Kidney epithelial cell (primary cell): ENCODE results near the gene ENAH. TPM values are rescaled to one million over a fixed set of nuclear protein-coding genes. Genes with fewer than 3 reads are reported as not detected.

ENCODE experiments used
- DNase-seq: peaks from one replicate; pipeline ENCODE4 v3.0.0-alpha.2; 2010; ENCODE audit warnings: low read depth
- H3K27me3 ChIP-seq: 2 replicates; pipeline ENCODE4 v1.6.0; 2011; ENCODE audit warnings: low read length; ENCODE audit not compliant: control insufficient read depth, insufficient read depth
- H3K36me3 ChIP-seq: 2 replicates; pipeline ENCODE4 v1.5.1; 2011; ENCODE audit warnings: low read length; ENCODE audit not compliant: control insufficient read depth, insufficient read depth
- H3K4me3 ChIP-seq: 2 replicates; pipeline ENCODE4 v1.5.1; 2011; ENCODE audit warnings: low read depth, mild to moderate bottlenecking, control low read depth, low read length
- CTCF ChIP-seq: IDR thresholded peaks from 2 replicates; pipeline ENCODE4 v1.5.1; 2011; ENCODE audit warnings: mild to moderate bottlenecking, moderate library complexity, low read length, control low read depth, inconsistent platforms; ENCODE audit not compliant: insufficient read depth, poor library complexity, severe bottlenecking
- total RNA-seq: library from RNA; depleted of rRNA; stranded (reverse); fragments of >200 nt; gene quantifications from 2 replicates; pipeline ENCODE4 v1.2.3, GENCODE V29; 2015

Gene ENAH
- total RNA-seq, 1 donor from 2014 or later: 95.8 TPM

- no peak for DNase-seq
These were observed 44.7 kb downstream of the ENAH start for GRCh38 chr1:225608014-225608796.

GRCh38 chr1:225607355-225607754, 45.6 kb downstream of the ENAH start:
- no peak for DNase-seq

More at GRCh38 chr1:225608014-225608796, 44.7 kb downstream of the ENAH start:
- no peak for TF ChIP-seq CTCF
- Histone ChIP-seq H3K36me3 (no peaks in the 10 kb centered on the region), H3K4me3 (no peak overlapping the region), H3K27me3 (no peaks in the 10 kb centered on the region)

GRCh38 chr1:225603538-225604354, 49.2 kb downstream of the ENAH start:
- TF ChIP-seq CTCF: no peak
- Histone ChIP-seq H3K4me3 (no peak overlapping the region), H3K27me3 (no peaks in the 10 kb centered on the region), H3K36me3 (no peaks in the 10 kb centered on the region)
- DNase-seq: no peak

More at GRCh38 chr1:225607355-225607754, 45.6 kb downstream of the ENAH start:
- Histone ChIP-seq H3K27me3 (no peaks in the 10 kb centered on the region), H3K4me3 (no peak overlapping the region), H3K36me3 (no peaks in the 10 kb centered on the region)
- TF ChIP-seq CTCF: no peak

- Histone ChIP-seq H3K27me3 (no peaks in the 10 kb centered on the region), H3K36me3 (no peaks in the 10 kb centered on the region), H3K4me3 (no peak overlapping the region)
- DNase-seq: no peak
- no peak for TF ChIP-seq CTCF
These were observed 50.2 kb downstream of the ENAH start for GRCh38 chr1:225602590-225603206.

GRCh38 chr1:225601902-225602589, 50.9 kb downstream of the ENAH start:
- TF ChIP-seq CTCF: no peak
- Histone ChIP-seq H3K4me3 (no peak overlapping the region), H3K27me3 (no peaks in the 10 kb centered on the region), H3K36me3 (no peaks in the 10 kb centered on the region)
- no peak for DNase-seq
